HG02759 (cell line): ENCODE data around the gene ANAPC1.
"Not testable (repeated sequence)": the region's sequence is repeated elsewhere in the genome, so short reads cannot be mapped to it uniquely, and the experiment has no call there.

ENCODE experiments used
- ATAC-seq: cut with Tn5 transposase; IDR thresholded peaks from one replicate; pipeline ENCODE4 v1.9.1; 2021; ENCODE audit warnings: mild to moderate bottlenecking, moderate library complexity; ENCODE audit not compliant: unreplicated experiment

The ANAPC1 gene

DNA sequence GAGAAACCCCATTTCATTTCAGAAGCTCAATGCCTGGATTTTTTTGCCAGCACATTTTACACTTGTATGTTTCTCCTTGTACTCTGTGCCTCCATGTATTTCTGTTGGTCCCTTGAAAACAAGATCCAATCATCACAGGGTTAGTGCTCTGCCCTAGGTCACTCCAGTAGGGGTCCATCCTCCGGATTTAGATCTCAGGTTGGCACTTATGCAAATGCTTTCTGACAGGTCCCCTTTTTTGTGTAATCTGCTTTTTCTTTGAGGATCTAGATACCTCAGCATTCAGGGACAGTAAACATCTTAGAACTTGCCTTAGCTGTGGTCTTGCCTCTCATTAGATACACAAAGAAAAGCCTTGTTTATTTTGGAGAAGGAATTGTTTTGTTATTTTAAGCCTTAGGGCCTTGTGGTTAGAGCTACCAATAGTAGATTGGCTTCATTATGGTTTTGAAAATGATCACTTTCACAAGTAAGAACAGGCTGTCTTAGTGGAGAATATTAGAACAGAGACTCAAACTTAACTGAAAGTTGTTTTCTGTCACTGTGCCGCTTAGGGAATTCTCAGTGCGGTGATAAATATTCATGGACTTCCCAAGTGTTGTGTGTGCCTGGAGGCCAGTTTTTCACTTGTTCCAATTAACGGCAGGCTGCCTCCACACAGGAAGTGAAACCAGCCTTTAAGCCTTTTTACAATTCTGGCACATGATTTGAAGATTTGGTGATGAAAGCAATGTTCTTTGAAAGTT, 22.2 kb upstream of the ANAPC1 start:
- ATAC-seq: peak; percentile 52

- ATAC-seq: not testable (repeated sequence)
Measured at GRCh38 chr2:111905475-111905869, 21.5 kb upstream of the ANAPC1 start.

DNA sequence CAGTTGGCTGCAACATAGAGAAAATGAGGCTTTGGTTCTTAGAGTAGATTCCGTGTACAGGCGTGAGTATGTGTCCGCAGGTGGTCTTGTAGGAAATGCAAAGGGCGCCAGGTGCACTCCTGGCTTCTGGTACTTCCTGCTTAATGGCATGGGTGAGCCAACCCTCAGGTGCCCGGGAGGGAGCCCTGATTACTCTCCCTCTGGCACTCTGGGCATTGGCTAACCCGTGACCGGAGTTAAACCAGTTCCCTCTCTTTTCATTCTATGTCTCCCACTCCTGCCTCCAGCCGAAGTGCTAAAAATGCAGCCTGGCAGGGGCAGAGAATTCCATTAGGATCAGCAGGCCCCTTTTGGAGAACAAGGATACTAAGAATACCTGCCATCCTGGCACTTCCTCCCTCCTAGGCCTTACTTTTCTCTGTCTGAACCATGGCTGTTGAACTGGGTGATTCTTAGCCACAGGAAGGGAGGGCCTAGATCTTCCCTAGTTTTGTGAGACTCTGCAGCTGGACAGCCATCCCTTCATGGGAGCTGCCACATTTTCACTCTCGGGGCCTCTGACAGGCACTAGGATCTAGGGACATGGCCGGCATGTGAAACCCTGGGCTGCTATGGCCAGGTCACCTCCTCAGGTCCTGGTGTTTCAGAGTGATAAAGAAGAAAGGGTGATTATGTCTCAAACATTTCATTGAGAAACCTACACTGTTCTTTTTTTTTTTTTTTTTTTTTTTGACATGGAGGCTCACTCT, 20.9 kb upstream of the ANAPC1 start:
- ATAC-seq: no peak

GRCh38 chr2:111903930-111904439, 20.0 kb upstream of the ANAPC1 start:
- ATAC-seq: no peak

DNA sequence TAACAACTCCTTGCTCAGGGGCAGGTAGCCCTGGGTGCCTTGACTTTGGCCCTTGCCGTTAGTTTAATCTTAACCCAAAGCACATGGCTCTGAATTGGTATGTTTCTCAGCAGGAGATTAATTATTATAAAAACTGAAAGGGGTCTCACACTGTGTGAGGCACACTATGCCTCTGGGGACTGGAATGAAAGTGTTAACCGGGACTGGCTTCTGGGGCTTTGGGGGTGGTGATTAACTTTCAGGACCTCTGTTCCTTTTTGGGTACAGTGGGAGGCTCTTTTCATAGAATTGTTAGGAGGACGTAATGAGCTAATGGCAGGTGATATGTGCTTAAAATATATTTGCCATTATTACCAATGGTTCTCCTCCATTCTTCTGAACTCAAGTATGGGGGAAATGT, 19.5 kb upstream of the ANAPC1 start:
- no peak for ATAC-seq

GRCh38 chr2:111900859-111901258, 16.9 kb upstream of the ANAPC1 start:
- no peak for ATAC-seq

DNA sequence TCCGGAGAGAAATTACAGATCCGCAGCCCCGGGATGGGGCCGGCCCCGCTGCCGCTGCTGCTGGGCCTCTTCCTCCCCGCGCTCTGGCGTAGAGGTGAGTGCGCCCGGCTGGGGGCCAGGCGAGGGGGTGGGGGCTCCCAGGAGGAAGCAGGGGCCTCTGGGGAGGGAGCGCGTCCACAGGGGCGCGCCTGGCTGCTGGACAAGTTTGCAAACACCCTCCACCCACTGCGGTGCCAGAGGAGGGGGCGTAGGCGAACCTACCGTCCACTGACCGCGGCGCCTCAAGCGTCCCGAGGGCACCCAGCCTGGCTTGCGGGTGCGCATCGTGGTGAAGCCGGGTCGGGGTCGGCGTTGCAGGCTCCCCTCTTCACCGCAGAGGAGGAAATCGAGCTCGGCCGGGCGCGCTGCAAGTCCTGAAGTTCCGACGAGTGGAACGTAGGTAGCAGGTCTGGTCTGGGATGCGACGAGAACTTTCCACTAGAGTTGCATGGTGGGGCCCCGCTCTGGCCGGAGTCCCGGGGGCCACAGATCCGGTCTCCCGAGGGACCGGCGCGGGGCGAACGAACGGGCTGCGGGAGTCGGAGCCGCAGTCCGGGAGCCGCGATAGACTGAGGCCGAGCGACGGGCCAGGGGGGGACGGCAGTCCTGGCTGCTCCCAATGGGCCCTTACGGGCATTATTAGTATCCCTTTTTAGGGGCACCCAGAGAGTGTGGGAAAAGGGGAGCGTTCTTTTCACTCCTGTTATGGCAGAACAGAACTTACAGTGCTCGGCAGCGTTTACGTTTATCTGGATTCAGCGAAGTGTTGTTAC, 14.9 kb upstream of the ANAPC1 start:
- peak; percentile 28 for ATAC-seq

DNA sequence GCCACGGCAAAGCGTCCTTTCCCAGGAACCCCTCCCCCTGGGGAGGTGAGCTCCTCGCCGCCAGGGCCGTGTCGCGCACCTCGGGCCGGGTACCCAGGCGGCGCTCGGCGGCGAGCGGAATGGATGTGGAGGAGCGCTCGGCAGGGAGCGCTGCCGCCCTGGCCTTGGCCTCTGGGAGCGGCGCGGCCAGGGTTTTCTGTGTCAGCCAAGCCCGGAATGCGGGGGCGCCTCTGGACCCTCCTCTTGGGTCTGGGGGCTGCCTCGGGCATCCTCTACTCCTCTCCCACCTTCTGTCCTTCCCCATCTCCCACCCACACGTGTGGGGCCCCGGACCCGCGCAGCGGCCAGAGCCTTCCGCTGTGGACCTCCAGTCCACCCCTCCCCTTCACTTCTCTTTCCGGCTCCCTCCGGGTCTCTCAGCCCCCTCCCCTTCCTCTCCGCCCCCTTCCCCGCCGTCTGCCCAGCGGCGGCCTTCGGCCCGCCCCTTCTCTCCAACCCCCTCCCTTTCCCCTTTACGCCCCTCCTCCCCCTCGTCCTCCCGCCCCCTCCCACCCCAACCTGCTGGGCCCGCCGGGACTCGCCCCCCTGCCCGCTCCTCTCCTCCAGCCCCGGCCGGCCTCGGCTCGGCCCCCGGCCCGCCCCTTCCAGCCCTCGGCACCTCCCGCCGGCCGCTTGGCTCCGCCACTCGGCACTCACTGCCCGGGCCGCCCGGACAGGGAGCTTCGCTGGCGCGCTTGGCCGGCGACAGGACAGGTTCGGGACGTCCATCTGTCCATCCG, 14.1 kb upstream of the ANAPC1 start, which contains the start of gene MERTK:
Gene MERTK, plus strand, starts transcription at position 684 of the 779 bp plus-strand sequence. CDS start 129 bp downstream, outside the sequence.
- peak; percentile 72 for ATAC-seq

DNA sequence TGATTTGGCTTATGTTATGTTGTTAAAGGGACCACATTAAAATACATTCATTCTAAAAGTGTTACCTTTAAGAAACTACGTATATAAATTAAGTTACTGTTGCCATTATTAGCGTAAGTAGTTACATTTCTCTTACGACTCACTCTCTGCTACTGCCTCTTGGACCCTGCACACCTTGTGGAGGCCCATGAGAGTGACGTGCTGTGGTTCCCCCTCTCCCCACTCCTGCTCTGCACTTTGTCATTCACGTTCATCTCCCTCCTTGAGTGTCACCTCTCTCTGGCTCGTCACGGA, 13.6 kb upstream of the ANAPC1 start:
- ATAC-seq: no peak

- no peak for ATAC-seq
Measured at GRCh38 chr2:111896576-111896975, 12.6 kb upstream of the ANAPC1 start.

- no peak for ATAC-seq
Measured at GRCh38 chr2:111896024-111896423, 12.0 kb upstream of the ANAPC1 start.

DNA sequence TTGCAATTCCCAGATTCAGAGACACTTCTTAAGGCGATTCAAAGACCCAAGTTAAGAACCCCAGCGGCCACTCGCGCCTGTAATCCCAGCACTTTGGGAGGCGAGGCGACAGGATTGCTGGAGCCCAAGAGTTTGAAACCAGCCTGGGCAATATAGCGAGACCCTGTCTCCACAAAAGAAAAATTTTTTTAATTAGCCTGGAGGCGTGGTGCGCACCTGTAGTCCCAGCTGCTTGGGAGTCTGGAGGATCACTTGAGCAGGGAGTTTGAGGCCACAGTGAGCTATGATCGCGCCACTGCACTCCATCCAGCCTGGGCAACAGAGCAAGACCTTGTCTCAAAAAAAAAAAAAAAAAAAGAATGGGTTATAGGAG, 585 bp upstream of the ANAPC1 start:
- peak; percentile 0 for ATAC-seq

GRCh38 chr2:111872806-111873205, 11.2 kb downstream of the ANAPC1 start:
- not testable (repeated sequence) for ATAC-seq

DNA sequence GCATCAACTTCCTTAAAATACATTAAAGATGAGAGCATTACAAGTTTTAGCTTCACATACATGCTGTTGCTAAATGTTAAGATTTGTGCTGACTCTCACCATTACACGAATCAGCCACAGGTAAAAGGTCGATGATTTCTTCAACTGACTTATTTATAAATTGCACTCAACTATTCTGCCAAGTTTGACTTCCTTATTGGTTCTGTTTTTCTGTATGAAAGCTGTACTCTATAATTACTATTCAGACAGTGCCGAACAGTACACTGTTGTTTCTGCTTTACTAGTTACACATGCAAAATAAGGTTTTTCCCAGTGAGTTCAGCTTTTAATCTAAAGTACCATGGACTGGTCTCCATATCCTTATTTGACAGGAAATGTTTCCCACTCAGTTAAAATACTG, 18.9 kb downstream of the ANAPC1 start:
- not testable (repeated sequence) for ATAC-seq

DNA sequence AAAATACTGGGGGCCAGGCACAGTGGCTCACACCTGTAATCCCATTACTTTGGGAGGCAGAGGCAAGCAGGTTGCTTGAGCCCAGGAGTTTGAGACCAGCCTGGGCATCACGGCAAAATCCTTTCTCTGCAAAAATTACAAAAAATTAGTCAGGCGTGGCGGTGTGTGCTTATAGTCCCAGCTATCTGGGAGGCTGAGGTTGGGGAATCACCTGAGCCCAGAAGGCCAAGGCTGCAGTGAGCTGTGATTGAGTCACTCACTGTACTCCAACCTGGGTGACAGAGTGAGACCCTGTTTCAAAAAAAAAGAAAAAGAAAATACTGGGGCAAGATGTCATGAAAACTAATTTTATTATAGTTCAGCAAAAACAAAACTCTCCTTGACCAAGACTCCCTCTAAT, 24.0 kb downstream of the ANAPC1 start:
- ATAC-seq: not testable (repeated sequence)

GRCh38 chr2:111852544-111852943, 31.4 kb downstream of the ANAPC1 start:
- not testable (repeated sequence) for ATAC-seq

DNA sequence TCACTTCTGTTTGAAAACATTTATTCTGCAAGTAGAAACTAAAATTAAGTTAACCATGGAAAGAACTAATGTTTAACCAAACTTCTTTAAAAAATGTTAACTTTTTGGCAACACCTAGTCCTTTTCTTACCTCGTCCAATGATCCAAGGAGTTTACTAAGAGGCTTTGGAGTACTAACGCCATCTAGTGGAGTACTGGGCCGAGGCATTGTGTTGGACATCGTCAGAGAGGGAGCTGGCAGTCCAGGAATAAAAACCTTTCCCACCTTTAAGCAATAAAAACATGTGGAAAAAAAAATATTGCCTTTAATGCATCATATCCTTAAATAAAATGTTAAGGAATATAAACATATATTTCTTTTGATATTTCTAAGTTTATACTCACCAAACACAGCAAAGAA, 33.3 kb downstream of the ANAPC1 start:
- ATAC-seq: not testable (repeated sequence)

DNA sequence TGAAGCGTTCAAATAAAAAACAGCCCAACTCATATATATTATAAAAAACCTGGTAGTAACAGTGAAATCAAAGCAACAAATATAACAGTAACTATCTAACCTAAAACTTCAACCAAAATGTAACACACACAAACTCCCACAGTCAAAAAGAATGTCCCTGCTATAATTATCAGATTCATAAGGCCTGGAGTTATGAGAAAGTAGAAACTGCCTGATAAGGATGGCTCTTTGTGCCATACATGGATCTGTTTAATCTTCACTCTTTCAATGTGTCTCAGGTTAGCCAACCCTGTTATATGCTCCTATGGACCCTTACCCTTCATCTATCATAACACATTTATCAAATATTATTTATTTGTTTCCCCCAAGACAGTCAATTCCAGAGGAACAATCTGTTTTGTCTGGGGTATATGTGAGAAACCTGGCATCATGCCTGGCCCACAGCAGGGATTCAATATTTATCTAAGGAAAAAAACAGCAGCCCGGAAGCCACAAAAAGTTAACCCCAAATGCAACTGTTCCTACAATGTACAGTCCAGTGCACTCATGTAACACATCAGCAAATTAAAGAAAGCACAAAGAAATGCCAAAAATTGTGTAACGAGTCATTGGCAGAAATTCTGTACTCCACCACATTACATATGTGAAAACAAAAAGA, 44.2 kb downstream of the ANAPC1 start:
- ATAC-seq: not testable (repeated sequence)

- ATAC-seq: not testable (repeated sequence)
Measured at GRCh38 chr2:111838992-111839391, 45.0 kb downstream of the ANAPC1 start.

GRCh38 chr2:111834221-111834620, 49.8 kb downstream of the ANAPC1 start:
- not testable (repeated sequence) for ATAC-seq
